OCI-LY1 (cell line): ENCODE results near the gene C9orf78.

Experiments
- EZH2 ChIP-seq: fragments of 200-600 bp; sonication (generic), shearing (Covaris generic); IDR thresholded peaks from 2 replicates; pipeline ENCODE4 v1.8.0; 2017; ENCODE audit warnings: borderline replicate concordance, mixed run types, mild to moderate bottlenecking, antibody characterized with exemption, low read length, moderate library complexity, mixed read lengths
- TF ChIP-seq, protein P1 (sequence below): fragments of 200-600 bp; sonication (generic), shearing (Covaris generic); IDR thresholded peaks from 2 replicates; pipeline ENCODE4 v1.5.1; 2017; ENCODE audit warnings: mild to moderate bottlenecking, antibody characterized with exemption, low read length, moderate library complexity, mixed read lengths

DNA sequence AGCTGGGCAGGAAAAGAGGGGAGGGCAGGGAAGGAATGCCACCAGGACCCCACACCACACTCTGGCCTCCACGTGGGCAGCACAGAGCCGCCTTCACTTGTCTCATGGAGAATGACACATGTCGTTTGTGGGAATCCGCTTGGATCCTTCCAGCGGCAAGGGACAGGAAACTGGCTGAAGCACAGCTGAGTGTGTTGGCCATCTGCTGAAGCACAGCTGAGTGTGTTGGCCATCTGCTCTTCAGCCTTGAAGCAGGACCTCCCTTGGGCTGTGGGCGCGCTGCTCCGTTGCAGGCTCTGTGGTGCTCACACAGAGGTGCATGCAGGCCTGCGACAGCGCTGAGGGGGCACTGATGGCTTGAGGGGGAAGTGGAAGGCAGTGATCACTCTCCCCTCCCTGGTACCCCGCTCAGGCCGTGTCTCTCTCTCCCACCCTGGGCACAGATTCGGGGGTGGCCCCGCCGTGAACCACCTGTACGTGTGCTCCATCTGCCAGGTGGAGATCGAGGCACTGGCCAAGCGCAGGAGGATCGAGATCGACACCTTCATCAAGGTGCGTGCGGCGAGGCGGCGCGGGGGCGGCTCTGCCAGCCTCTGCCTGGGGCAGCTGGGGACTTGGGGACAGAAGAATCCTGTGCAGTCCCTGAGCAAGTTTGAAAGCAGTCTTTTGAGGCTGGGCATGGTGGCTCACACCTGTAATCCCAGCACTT, 40.8 kb upstream of the C9orf78 start:
- TF ChIP-seq, protein P1, sequence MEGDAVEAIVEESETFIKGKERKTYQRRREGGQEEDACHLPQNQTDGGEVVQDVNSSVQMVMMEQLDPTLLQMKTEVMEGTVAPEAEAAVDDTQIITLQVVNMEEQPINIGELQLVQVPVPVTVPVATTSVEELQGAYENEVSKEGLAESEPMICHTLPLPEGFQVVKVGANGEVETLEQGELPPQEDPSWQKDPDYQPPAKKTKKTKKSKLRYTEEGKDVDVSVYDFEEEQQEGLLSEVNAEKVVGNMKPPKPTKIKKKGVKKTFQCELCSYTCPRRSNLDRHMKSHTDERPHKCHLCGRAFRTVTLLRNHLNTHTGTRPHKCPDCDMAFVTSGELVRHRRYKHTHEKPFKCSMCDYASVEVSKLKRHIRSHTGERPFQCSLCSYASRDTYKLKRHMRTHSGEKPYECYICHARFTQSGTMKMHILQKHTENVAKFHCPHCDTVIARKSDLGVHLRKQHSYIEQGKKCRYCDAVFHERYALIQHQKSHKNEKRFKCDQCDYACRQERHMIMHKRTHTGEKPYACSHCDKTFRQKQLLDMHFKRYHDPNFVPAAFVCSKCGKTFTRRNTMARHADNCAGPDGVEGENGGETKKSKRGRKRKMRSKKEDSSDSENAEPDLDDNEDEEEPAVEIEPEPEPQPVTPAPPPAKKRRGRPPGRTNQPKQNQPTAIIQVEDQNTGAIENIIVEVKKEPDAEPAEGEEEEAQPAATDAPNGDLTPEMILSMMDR: no peak
- no peak for TF ChIP-seq EZH2
